ENCODE results near the gene STUB1.

GRCh38 chr16:633336-634050 lies 46.7 kb upstream of the STUB1 start:
- TF ChIP-seq CTCF (IDR thresholded peaks at IDR 0.05), result no peak
- TF ChIP-seq EP300 (IDR thresholded peaks at IDR 0.05), result no peak
- TF ChIP-seq POLR2A (IDR thresholded peaks at IDR 0.05; ENCODE audit: low read depth), result no peak
